Peyer's patch (tissue), 4 donors: Measurements from ENCODE around the gene TRAPPC2. TPM values are rescaled to one million over a fixed set of nuclear protein-coding genes. Genes with fewer than 3 reads are reported as not detected.
A peak's percentile ranks its signal among the peaks of the same experiment; 100 is the strongest.

Experiments used
- DNase-seq, 3 donors: peaks; one replicate each; pipeline ENCODE4 v3.0.0-alpha.2; 2017 to 2019
- H3K27ac ChIP-seq, 4 donors: fragments of 200-600 bp; sonication (generic); one replicate each; pipeline ENCODE4 v1.5.1; 2016 to 2019
- H3K27me3 ChIP-seq, 2 donors: fragments of 200-600 bp; sonication (generic); one replicate each; pipeline ENCODE4 v1.5.1; 2019
- H3K36me3 ChIP-seq, 3 donors: fragments of 200-600 bp; sonication (generic); one replicate each; pipeline ENCODE4 v1.5.1; 2016 to 2019
- H3K4me1 ChIP-seq, 4 donors: fragments of 200-600 bp; sonication (generic); one replicate each; pipeline ENCODE4 v1.5.1; 2016 to 2019
- H3K4me3 ChIP-seq, 4 donors: fragments of 200-600 bp; sonication (generic); 1 replicate in 3 of 4; 2 replicates in 1 of 4; pipeline ENCODE4 v1.5.1; 2016 to 2019; ENCODE audit warnings: mild to moderate bottlenecking in 1 of 4
- H3K9me3 ChIP-seq, 4 donors: fragments of 200-600 bp; sonication (generic); one replicate each; pipeline ENCODE4 v1.5.1; 2016 to 2019; ENCODE audit warnings: mild to moderate bottlenecking in 1 of 4
- POLR2A ChIP-seq, 2 donors: fragments of 450-650 bp; IDR thresholded peaks; one replicate each; pipeline ENCODE4 v1.5.1; 2017; ENCODE audit warnings: antibody characterized with exemption in 2 of 2, mild to moderate bottlenecking in 2 of 2, moderate library complexity in 2 of 2
- total RNA-seq, 4 donors: library from RNA; depleted of rRNA; stranded (reverse); fragments of >200 nt; gene quantifications; one replicate each; pipeline ENCODE4 v1.1.0, GENCODE V29; 2016
- TF ChIP-seq, protein P1 (sequence below), 6 experiments: fragments of 450-650 bp in 4 of 6; fragments of 200-600 bp in 2 of 6; sonication (generic) in 1 of 6; IDR thresholded peaks; one replicate each; pipeline ENCODE4 v1.5.1; 2017 to 2019; ENCODE audit warnings: antibody characterized with exemption in 6 of 6, mild to moderate bottlenecking in 3 of 6, moderate library complexity in 1 of 6

The TRAPPC2 gene
- total RNA-seq, 4 donors from 2014 or later = 13.3 to 23.6 (median 18.8) TPM

DNA sequence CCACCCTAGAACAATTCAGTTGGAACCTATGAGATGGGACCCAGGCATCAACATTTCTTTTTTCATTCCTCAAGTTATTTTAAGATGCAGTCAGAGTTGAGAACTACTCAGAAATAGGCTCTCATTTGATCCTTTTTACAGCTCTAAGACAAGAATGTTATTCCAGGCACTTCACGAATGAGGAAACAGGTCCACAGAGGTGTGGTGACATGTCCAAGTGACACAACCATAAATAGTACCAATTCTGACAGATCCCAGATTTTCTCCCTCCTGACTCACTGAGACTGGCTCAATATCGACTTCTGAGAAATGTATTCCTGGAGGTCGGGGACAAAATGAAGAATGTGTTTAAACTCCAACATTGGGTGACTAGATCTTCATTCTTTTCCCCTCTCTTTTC lies 70.4 kb downstream of the TRAPPC2 start:
- no peak for TF ChIP-seq POLR2A (IDR thresholded peaks at IDR 0.05)
- TF ChIP-seq, protein P1, sequence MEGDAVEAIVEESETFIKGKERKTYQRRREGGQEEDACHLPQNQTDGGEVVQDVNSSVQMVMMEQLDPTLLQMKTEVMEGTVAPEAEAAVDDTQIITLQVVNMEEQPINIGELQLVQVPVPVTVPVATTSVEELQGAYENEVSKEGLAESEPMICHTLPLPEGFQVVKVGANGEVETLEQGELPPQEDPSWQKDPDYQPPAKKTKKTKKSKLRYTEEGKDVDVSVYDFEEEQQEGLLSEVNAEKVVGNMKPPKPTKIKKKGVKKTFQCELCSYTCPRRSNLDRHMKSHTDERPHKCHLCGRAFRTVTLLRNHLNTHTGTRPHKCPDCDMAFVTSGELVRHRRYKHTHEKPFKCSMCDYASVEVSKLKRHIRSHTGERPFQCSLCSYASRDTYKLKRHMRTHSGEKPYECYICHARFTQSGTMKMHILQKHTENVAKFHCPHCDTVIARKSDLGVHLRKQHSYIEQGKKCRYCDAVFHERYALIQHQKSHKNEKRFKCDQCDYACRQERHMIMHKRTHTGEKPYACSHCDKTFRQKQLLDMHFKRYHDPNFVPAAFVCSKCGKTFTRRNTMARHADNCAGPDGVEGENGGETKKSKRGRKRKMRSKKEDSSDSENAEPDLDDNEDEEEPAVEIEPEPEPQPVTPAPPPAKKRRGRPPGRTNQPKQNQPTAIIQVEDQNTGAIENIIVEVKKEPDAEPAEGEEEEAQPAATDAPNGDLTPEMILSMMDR (IDR thresholded peaks at IDR 0.05) = no peak
- Histone ChIP-seq H3K27ac (peak overlapping the region in 1 of 4 donors; percentile 8), H3K4me1 (no peaks in the 10 kb centered on the region), H3K4me3 (no peak overlapping the region), H3K27me3 (no peaks in the 10 kb centered on the region), H3K36me3 (no peaks in the 10 kb centered on the region), H3K9me3 (no peaks in the 10 kb centered on the region)
- DNase-seq = no peak

DNA sequence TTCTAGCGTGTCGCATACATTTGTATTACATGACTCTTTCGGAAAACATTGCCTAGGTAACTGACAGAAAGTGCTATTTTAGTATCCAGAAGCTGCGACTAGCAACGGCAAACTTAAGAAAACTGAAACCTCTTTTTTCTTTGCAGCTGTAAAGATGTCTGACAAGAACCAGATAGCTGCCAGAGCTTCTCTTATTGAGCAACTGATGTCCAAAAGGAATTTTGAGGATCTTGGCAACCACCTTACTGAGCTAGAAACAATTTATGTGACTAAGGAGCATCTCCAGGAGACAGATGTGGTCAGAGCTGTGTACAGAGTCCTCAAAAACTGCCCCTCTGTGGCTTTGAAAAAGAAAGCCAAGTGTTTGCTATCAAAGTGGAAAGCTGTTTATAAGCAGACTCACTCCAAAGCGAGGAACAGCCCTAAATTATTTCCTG lies 72.0 kb downstream of the TRAPPC2 start:
- Histone ChIP-seq H3K27me3 (no peaks in the 10 kb centered on the region), H3K27ac (peak overlapping the region; percentile 19 to 67 (median 40)), H3K36me3 (no peaks in the 10 kb centered on the region), H3K9me3 (no peaks in the 10 kb centered on the region), H3K4me3 (no peak overlapping the region), H3K4me1 (no peaks in the 10 kb centered on the region)
- DNase-seq = no peak
- TF ChIP-seq POLR2A (IDR thresholded peaks at IDR 0.05) = no peak
- TF ChIP-seq, protein P1 (IDR thresholded peaks at IDR 0.05) = no peak

Other genes starting within 250 kb of the TRAPPC2 start
- gene EGFL6, start 165.0 kb downstream of the TRAPPC2 start, total RNA-seq = not detected
- gene TCEANC, start 81.5 kb downstream of the TRAPPC2 start, total RNA-seq = 1 to 10 TPM; 2.8 to 9.1 (median 5.8) TPM
- 10 to 100 TPM in 3 of 4 donors, 1 to 10 TPM in 1; 8.9 to 56.9 (median 12.8) TPM for gene RAB9A, start 45.5 kb downstream of the TRAPPC2 start, total RNA-seq
- 100 to 1,000 TPM in 1 of 4 donors, 10 to 100 TPM in 3; 20.8 to 135 (median 49.4) TPM for gene OFD1, start 128 bp upstream of the TRAPPC2 start, total RNA-seq
- 1 to 10 TPM in 3 of 4 donors, not detected in 1; 2.4 to 3.3 (median 2.7) TPM for gene GPM6B, start 82.5 kb upstream of the TRAPPC2 start, total RNA-seq